Activated T-cell treated with anti-CD3 and anti-CD28 coated beads, Interleukin-2, amount 50 U/mL, for 1 hour (primary cell): ENCODE results near the gene TRIM27.
"Not testable (repeated sequence)": the region's sequence is repeated elsewhere in the genome, so short reads cannot be mapped to it uniquely, and the experiment has no call there.

Source experiments
- DNase-seq: peaks from one replicate; pipeline ENCODE4 v3.0.0-alpha.2; 2020

Gene TRIM27

GRCh38 chr6:28923318-28924102 is at the start of gene TRIM27:
TRIM27 (minus strand) TSS chr6:28923985; CDS start chr6:28923632, 353 bp downstream.
- DNase-seq: peak; percentile 83

GRCh38 chr6:28970056-28970455 is 46.3 kb upstream of the TRIM27 start:
- DNase-seq: not testable (repeated sequence)

- no peak for DNase-seq
Measured at GRCh38 chr6:28969129-28969528, 45.3 kb upstream of the TRIM27 start.

GRCh38 chr6:28968476-28968875 is 44.7 kb upstream of the TRIM27 start:
- DNase-seq: no peak

- no peak for DNase-seq
Measured at GRCh38 chr6:28965706-28966105, 41.9 kb upstream of the TRIM27 start.

GRCh38 chr6:28960846-28961500 is 37.2 kb upstream of the TRIM27 start:
- no peak for DNase-seq

- DNase-seq: not testable (repeated sequence)
Measured at GRCh38 chr6:28958561-28959243, 34.9 kb upstream of the TRIM27 start.

GRCh38 chr6:28957795-28958314 is 34.1 kb upstream of the TRIM27 start:
- DNase-seq: not testable (repeated sequence)

GRCh38 chr6:28956331-28956730 is 32.5 kb upstream of the TRIM27 start:
- no peak for DNase-seq

- no peak for DNase-seq
Measured at GRCh38 chr6:28953585-28954258, 29.9 kb upstream of the TRIM27 start.

GRCh38 chr6:28953039-28953584 is 29.3 kb upstream of the TRIM27 start:
- DNase-seq: peak; percentile 58

- not testable (repeated sequence) for DNase-seq
Measured at GRCh38 chr6:28949656-28950195, 25.9 kb upstream of the TRIM27 start.

GRCh38 chr6:28948782-28949486 is 25.1 kb upstream of the TRIM27 start:
- DNase-seq: no peak

- DNase-seq: no peak
Measured at GRCh38 chr6:28947831-28948270, 24.1 kb upstream of the TRIM27 start.

GRCh38 chr6:28947067-28947765 is 23.4 kb upstream of the TRIM27 start:
- no peak for DNase-seq

GRCh38 chr6:28945349-28945748 is 21.6 kb upstream of the TRIM27 start:
- DNase-seq: no peak

GRCh38 chr6:28944412-28944865 is 20.7 kb upstream of the TRIM27 start:
- peak; percentile 62 for DNase-seq

GRCh38 chr6:28943557-28944411 is 20.0 kb upstream of the TRIM27 start:
- DNase-seq: peak; percentile 58

- no peak for DNase-seq
Measured at GRCh38 chr6:28943223-28943556, 19.4 kb upstream of the TRIM27 start.
